GM12892 (cell line): ENCODE data around the gene ATG2A.
A peak's percentile ranks its signal among the peaks of the same experiment; 100 is the strongest.

Source experiments
- DNase-seq: peaks from one replicate; pipeline ENCODE4 v3.0.0; 2011; ENCODE audit not compliant: insufficient read length
- FAIRE-seq: peaks from 2 replicates; lab custom pipeline; 2011; peaks lifted over from hg19 to GRCh38; lab: Jason Lieb, UNC
- POLR2A ChIP-seq: IDR thresholded peaks from 2 replicates; pipeline ENCODE4 v1.6.1; 2011; ENCODE audit warnings: low read depth, low read length, control low read depth
- POLR2AphosphoS5 ChIP-seq: IDR thresholded peaks from 2 replicates; pipeline ENCODE4 v1.6.1; 2011; ENCODE audit warnings: low read depth, low read length, control low read depth
- TAF1 ChIP-seq: IDR thresholded peaks from 2 replicates; pipeline ENCODE4 v1.6.1; 2011; ENCODE audit warnings: low read depth, mild to moderate bottlenecking, control low read depth, low read length, borderline replicate concordance

ATG2A gene

GRCh38 chr11:64933935-64934681 lies 17.1 kb upstream of the ATG2A start:
- TF ChIP-seq TAF1 (no peak), POLR2AphosphoS5 (no peak), POLR2A (no peak)
- DNase-seq (no peak), FAIRE-seq (no peak)

GRCh38 chr11:64933213-64933934 lies 16.4 kb upstream of the ATG2A start:
- FAIRE-seq (no peak), DNase-seq (no peak)
- TF ChIP-seq POLR2A: no peak
- no peak for TF ChIP-seq TAF1
- no peak for TF ChIP-seq POLR2AphosphoS5

- DNase-seq: no peak
- FAIRE-seq: no peak
- TF ChIP-seq TAF1: no peak
- TF ChIP-seq POLR2A: no peak
Measured at GRCh38 chr11:64932324-64932723, 15.3 kb upstream of the ATG2A start.

- TF ChIP-seq POLR2AphosphoS5: no peak
- TF ChIP-seq TAF1: no peak
- no peak for TF ChIP-seq POLR2A
- DNase-seq: no peak
- FAIRE-seq: no peak
Measured at GRCh38 chr11:64931290-64931689, 14.3 kb upstream of the ATG2A start.

- FAIRE-seq (no peak), DNase-seq (no peak)
- TF ChIP-seq POLR2AphosphoS5 (no peak), POLR2A (no peak), TAF1 (no peak)
Measured at GRCh38 chr11:64930340-64930739, 13.3 kb upstream of the ATG2A start.

GRCh38 chr11:64929625-64930024 lies 12.6 kb upstream of the ATG2A start:
- FAIRE-seq (no peak), DNase-seq (no peak)
- TF ChIP-seq TAF1: no peak
- TF ChIP-seq POLR2A: no peak
- TF ChIP-seq POLR2AphosphoS5: no peak

GRCh38 chr11:64928957-64929356 lies 11.9 kb upstream of the ATG2A start:
- no peak for FAIRE-seq
- TF ChIP-seq POLR2AphosphoS5 (no peak), TAF1 (no peak), POLR2A (no peak)

GRCh38 chr11:64926689-64927088 lies 9.7 kb upstream of the ATG2A start:
- no peak for FAIRE-seq
- DNase-seq: no peak
- no peak for TF ChIP-seq POLR2A
- no peak for TF ChIP-seq TAF1
- no peak for TF ChIP-seq POLR2AphosphoS5

More at GRCh38 chr11:64928957-64929356, 11.9 kb upstream of the ATG2A start:
- DNase-seq: no peak

GRCh38 chr11:64925536-64926436 lies 8.8 kb upstream of the ATG2A start:
- no peak for DNase-seq
- FAIRE-seq: no peak
- TF ChIP-seq POLR2A: no peak
- no peak for TF ChIP-seq POLR2AphosphoS5
- TF ChIP-seq TAF1: no peak

GRCh38 chr11:64924910-64925284 lies 7.9 kb upstream of the ATG2A start:
- FAIRE-seq (peak; percentile 57), DNase-seq (no peak)
- no peak for TF ChIP-seq POLR2A
- no peak for TF ChIP-seq POLR2AphosphoS5
- no peak for TF ChIP-seq TAF1

GRCh38 chr11:64923944-64924909 lies 7.2 kb upstream of the ATG2A start, which contains the start of gene PPP2R5B:
Gene PPP2R5B, plus strand, starts transcription at chr11:64924689. Its CDS starts 1,046 bp downstream, at chr11:64925735.
- DNase-seq (peak; percentile 97), FAIRE-seq (peak; percentile 100)
- TF ChIP-seq POLR2AphosphoS5: no peak
- TF ChIP-seq POLR2A: peak; percentile 44; the same call in 1 of the 2 replicates
- 0 out of 2 replicates have a peak, but pooled peaks have one; percentile 23 for TF ChIP-seq TAF1
